H9 (cell line): ENCODE measurements around the gene ZNF469. TPM values are rescaled to one million over a fixed set of nuclear protein-coding genes. Genes with fewer than 3 reads are reported as not detected.
A peak's percentile ranks its signal among the peaks of the same experiment; 100 is the strongest.

Experiments
- DNase-seq: peaks from one replicate; pipeline ENCODE4 v3.0.0-alpha.2; 2017
- H2AFZ ChIP-seq: one replicate; pipeline ENCODE4 v1.6.1; 2013; ENCODE audit warnings: mild to moderate bottlenecking, low read length, control low read depth, moderate library complexity
- H2AK5ac ChIP-seq: 2 replicates; pipeline ENCODE4 v1.6.1; 2013; ENCODE audit warnings: low read length, control low read depth, mixed read lengths; ENCODE audit not compliant: insufficient read length
- H2BK120ac ChIP-seq: one replicate; pipeline ENCODE4 v1.6.1; 2013; ENCODE audit warnings: low read depth, mild to moderate bottlenecking, low read length, control low read depth, inconsistent platforms; ENCODE audit not compliant: poor library complexity, severe bottlenecking
- H2BK12ac ChIP-seq: 2 replicates; pipeline ENCODE4 v1.6.1; 2013; ENCODE audit warnings: low read length, control low read depth, mixed read lengths, low read depth; ENCODE audit not compliant: insufficient read length
- H2BK15ac ChIP-seq: 2 replicates; pipeline ENCODE4 v1.6.1; 2013; ENCODE audit warnings: low read depth, low read length, control low read depth
- H2BK20ac ChIP-seq: one replicate; pipeline ENCODE4 v1.6.1; 2013; ENCODE audit warnings: low read depth, mild to moderate bottlenecking, low read length, control low read depth, inconsistent platforms; ENCODE audit not compliant: poor library complexity, severe bottlenecking
- H2BK5ac ChIP-seq: 2 replicates; pipeline ENCODE4 v1.6.1; 2013; ENCODE audit warnings: low read length, control low read depth, mixed read lengths; ENCODE audit not compliant: insufficient read length
- H3K14ac ChIP-seq: 2 replicates; pipeline ENCODE4 v1.6.1; 2013; ENCODE audit warnings: low read length, control low read depth; ENCODE audit not compliant: insufficient read depth
- H3K18ac ChIP-seq: 2 replicates; pipeline ENCODE4 v1.6.1; 2013; ENCODE audit warnings: low read depth, mild to moderate bottlenecking, mixed read lengths, low read length, control low read depth; ENCODE audit not compliant: insufficient read length
- H3K23ac ChIP-seq: 2 replicates; pipeline ENCODE4 v1.6.1; 2013; ENCODE audit warnings: low read length, control low read depth, mixed read lengths, low read depth; ENCODE audit not compliant: insufficient read length
- H3K23me2 ChIP-seq: 2 replicates; pipeline ENCODE4 v1.6.1; 2013; ENCODE audit warnings: low read depth, mild to moderate bottlenecking, mixed read lengths, low read length, control low read depth; ENCODE audit not compliant: insufficient read length, poor library complexity, severe bottlenecking
- H3K27ac ChIP-seq: 2 replicates; pipeline ENCODE4 v1.5.1; 2013; ENCODE audit warnings: low read length, control low read depth, mixed read lengths, low read depth; ENCODE audit not compliant: insufficient read length
- H3K27me3 ChIP-seq: 2 replicates; pipeline ENCODE4 v1.6.1; 2013; ENCODE audit warnings: low read length, control low read depth, inconsistent platforms; ENCODE audit not compliant: insufficient read depth
- H3K4ac ChIP-seq: 2 replicates; pipeline ENCODE4 v1.6.1; 2013; ENCODE audit warnings: low read depth, mild to moderate bottlenecking, control low read depth, inconsistent platforms, low read length, moderate library complexity
- H3K4me1 ChIP-seq: 2 replicates; pipeline ENCODE4 v1.6.1; 2013; ENCODE audit warnings: low read length, control low read depth, inconsistent platforms; ENCODE audit not compliant: insufficient read depth
- H3K4me2 ChIP-seq: 2 replicates; pipeline ENCODE4 v1.6.1; 2013; ENCODE audit warnings: low read length, control low read depth, mixed read lengths; ENCODE audit not compliant: insufficient read length, insufficient read depth
- H3K56ac ChIP-seq: 2 replicates; pipeline ENCODE4 v1.6.1; 2013; ENCODE audit warnings: low read depth, mild to moderate bottlenecking, mixed read lengths, low read length, control low read depth; ENCODE audit not compliant: insufficient read length
- H3K79me1 ChIP-seq: 2 replicates; pipeline ENCODE4 v1.6.1; 2013; ENCODE audit warnings: low read depth, mild to moderate bottlenecking, moderate library complexity, low read length, control low read depth, inconsistent platforms; ENCODE audit not compliant: insufficient read depth, poor library complexity, severe bottlenecking
- H3K79me2 ChIP-seq: 2 replicates; pipeline ENCODE4 v1.6.1; 2013; ENCODE audit warnings: low read length, control low read depth, inconsistent platforms; ENCODE audit not compliant: insufficient read depth
- H3K9ac ChIP-seq: 2 replicates; pipeline ENCODE4 v1.6.1; 2013; ENCODE audit warnings: low read length, control low read depth, mixed read lengths; ENCODE audit not compliant: insufficient read length; ENCODE audit errors: extremely low read depth
- H3K9me3 ChIP-seq: one replicate; pipeline ENCODE4 v1.6.1; 2013; ENCODE audit warnings: low read depth, low read length, inconsistent platforms; ENCODE audit not compliant: control insufficient read depth
- H3T11ph ChIP-seq: one replicate; pipeline ENCODE4 v1.6.1; 2013; ENCODE audit warnings: mild to moderate bottlenecking, low read length, control low read depth, inconsistent platforms
- H4K20me1 ChIP-seq: one replicate; pipeline ENCODE4 v1.6.1; 2013; ENCODE audit not compliant: control insufficient read depth, insufficient read length, insufficient read depth
- H4K5ac ChIP-seq: 2 replicates; pipeline ENCODE4 v1.6.1; 2013; ENCODE audit warnings: low read depth, mild to moderate bottlenecking, mixed read lengths, low read length, control low read depth; ENCODE audit not compliant: insufficient read length
- H4K8ac ChIP-seq: replicated peaks from 2 replicates; pipeline ENCODE4 v1.6.1; 2013; ENCODE audit warnings: low read length, control low read depth, mixed read lengths, low read depth; ENCODE audit not compliant: insufficient read length
- H4K91ac ChIP-seq: 2 replicates; pipeline ENCODE4 v1.6.1; 2013; ENCODE audit warnings: low read depth, mild to moderate bottlenecking, moderate library complexity, mixed read lengths, low read length, control low read depth; ENCODE audit not compliant: insufficient read length
- H3K27ac Mint-ChIP-seq, 3 experiments: 2 replicates in 2 of 3; 3 replicates in 1 of 3; pipeline ENCODE4 v1.8.0; 2020 to 2021; ENCODE audit warnings: mixed read lengths in 3 of 3, mild to moderate bottlenecking in 1 of 3, moderate library complexity in 1 of 3
- H3K27me3 Mint-ChIP-seq: 2 replicates; pipeline ENCODE4 v1.8.0; 2021; ENCODE audit warnings: low read depth, mild to moderate bottlenecking, moderate library complexity, mixed read lengths
- H3K36me3 Mint-ChIP-seq, 3 experiments: 2 replicates in 2 of 3; 3 replicates in 1 of 3; pipeline ENCODE4 v1.8.0; 2020 to 2021; ENCODE audit warnings: low read depth in 3 of 3, mixed read lengths in 3 of 3; ENCODE audit not compliant: insufficient read depth in 1 of 3
- H3K4me1 Mint-ChIP-seq, 2 experiments: 2 replicates each; pipeline ENCODE4 v1.8.0; 2020; ENCODE audit warnings: mixed read lengths in 2 of 2
- H3K4me3 Mint-ChIP-seq, 2 experiments: 2 replicates in 1 of 2; 3 replicates in 1 of 2; pipeline ENCODE4 v1.8.0; 2020 to 2021; ENCODE audit warnings: mild to moderate bottlenecking in 2 of 2, mixed read lengths in 2 of 2, moderate library complexity in 1 of 2
- H3K9me3 Mint-ChIP-seq, 2 experiments: 2 replicates in 1 of 2; 3 replicates in 1 of 2; pipeline ENCODE4 v1.8.0; 2020; ENCODE audit warnings: mild to moderate bottlenecking in 2 of 2, mixed read lengths in 2 of 2, moderate library complexity in 1 of 2
- CTCF ChIP-seq: fragments of 200-600 bp; sonication (generic); conservative IDR thresholded peaks from 3 replicates; pipeline ENCODE4 v1.8.0; 2021; ENCODE audit warnings: antibody characterized with exemption, mild to moderate bottlenecking
- WGBS: extraction: QIAGEN DNeasy Blood & Tissue Kit; methylation state at CpG from one replicate; pipeline ENCODE4 v1.1.7; 2013; ENCODE audit warnings: missing lambda C conversion rate, low lambda C conversion rate, mixed read lengths; ENCODE audit not compliant: insufficient read length; ENCODE audit errors: extremely low coverage; 5-methylcytosine and 5-hydroxymethylcytosine counted together
- total RNA-seq: library from RNA; stranded (reverse); gene quantifications from 2 replicates; pipeline ENCODE4 v1.2.1, GENCODE V29; 2021

Gene ZNF469
- total RNA-seq, 1 experiment from 2014 or later = 4.4 TPM

GRCh38 chr16:88389621-88390160 is 6.9 kb downstream of the ZNF469 start:
- no peaks in the 10 kb centered on the region for H3K79me2 ChIP-seq
- no peak overlapping the region for H3K23ac ChIP-seq
- H4K5ac ChIP-seq = no peak overlapping the region
- H2BK12ac ChIP-seq = no peak overlapping the region
- H3K14ac ChIP-seq = no peak overlapping the region; the same call in 1 of the 2 replicates
- H3K4ac ChIP-seq = no peak overlapping the region
- H3K56ac ChIP-seq = no peak overlapping the region
- peaks cover 3% of the 10 kb centered on the region for H3K23me2 ChIP-seq
- no peak overlapping the region for H3K9ac ChIP-seq
- H2AK5ac ChIP-seq = no peak overlapping the region
- H4K8ac ChIP-seq = no peak overlapping the region
- H4K91ac ChIP-seq = no peak overlapping the region
- TF ChIP-seq CTCF = no peak
- Mint-ChIP-seq H3K4me1 (no peaks in the 10 kb centered on the region), H3K27me3 (peaks cover 42% of the 10 kb centered on the region), H3K36me3 (no peaks in the 10 kb centered on the region; a peak in 1 of 7 replicates), H3K27ac (peak overlapping the region in 1 of 3 experiments; percentile 80; a peak in 1 of 7 replicates), H3K4me3 (no peak overlapping the region), H3K9me3 (no peaks in the 10 kb centered on the region)
- H3K27me3 ChIP-seq = peaks cover 2% of the 10 kb centered on the region; the same call in 1 of the 2 replicates
- no peak overlapping the region for H3K18ac ChIP-seq
- WGBS = no CpG with 5 or more reads among the region's 20 CpGs
- H4K20me1 ChIP-seq = no peaks in the 10 kb centered on the region
- no peaks in the 10 kb centered on the region for H3K9me3 ChIP-seq
- no peak overlapping the region for H2BK5ac ChIP-seq
- no peak overlapping the region for H2BK120ac ChIP-seq
- no peak overlapping the region for H2BK15ac ChIP-seq
- H2AFZ ChIP-seq = no peak overlapping the region
- H3K4me1 ChIP-seq = no peaks in the 10 kb centered on the region
- no peak overlapping the region for H3K27ac ChIP-seq
- H3K4me2 ChIP-seq = no peak overlapping the region
- DNase-seq = no peak
- no peak overlapping the region for H3T11ph ChIP-seq
- H2BK20ac ChIP-seq = no peak overlapping the region
- H3K79me1 ChIP-seq = no peaks in the 10 kb centered on the region
